Lung (tissue), 12 donors: ENCODE measurements around the gene PLA2R1. TPM values are rescaled to one million over a fixed set of nuclear protein-coding genes. Genes with fewer than 3 reads are reported as not detected.

Source experiments
- ATAC-seq: fragments of 200-7000 bp; cut with Tn5 transposase; one replicate; pipeline ENCODE4 v1.9.1; 2020; ENCODE audit warnings: moderate number of reproducible peaks; ENCODE audit not compliant: insufficient read depth, low FRiP score
- DNase-seq, 3 donors: peaks; one replicate each; pipeline ENCODE4 v3.0.0-alpha.2; 2013 to 2017
- H3K27ac ChIP-seq, 2 donors: one replicate each; pipeline ENCODE4 v1.5.1; 2013; ENCODE audit warnings: mild to moderate bottlenecking in 2 of 2, moderate library complexity in 2 of 2, control low read depth in 1 of 2, inconsistent platforms in 1 of 2, low read depth in 1 of 2, low read length in 1 of 2
- H3K27me3 ChIP-seq, 3 donors: one replicate each; pipeline ENCODE4 v1.5.1; 2013; ENCODE audit warnings: low read length in 2 of 3; ENCODE audit not compliant: control insufficient read depth in 3 of 3, insufficient read depth in 3 of 3
- H3K36me3 ChIP-seq, 4 donors: one replicate each; pipeline ENCODE4 v1.5.1; 2013; ENCODE audit warnings: low read length in 4 of 4, mild to moderate bottlenecking in 1 of 4, moderate library complexity in 1 of 4; ENCODE audit not compliant: control insufficient read depth in 4 of 4, insufficient read depth in 4 of 4
- H3K4me1 ChIP-seq, 5 donors: one replicate each; pipeline ENCODE4 v1.5.1; 2013; ENCODE audit warnings: low read length in 5 of 5, mild to moderate bottlenecking in 2 of 5, moderate library complexity in 1 of 5; ENCODE audit not compliant: control insufficient read depth in 5 of 5, insufficient read depth in 5 of 5
- H3K4me3 ChIP-seq: one replicate; pipeline ENCODE4 v1.5.1; 2013; ENCODE audit warnings: mild to moderate bottlenecking, control low read depth, moderate library complexity
- H3K9ac ChIP-seq, 2 donors: one replicate each; pipeline ENCODE4 v1.5.1; 2013; ENCODE audit warnings: low read length in 2 of 2, control low read depth in 1 of 2; ENCODE audit not compliant: insufficient read depth in 1 of 2
- H3K9me3 ChIP-seq, 4 donors: one replicate each; pipeline ENCODE4 v1.5.1; 2013; ENCODE audit warnings: low read length in 3 of 4, mild to moderate bottlenecking in 1 of 4, moderate library complexity in 1 of 4; ENCODE audit not compliant: control insufficient read depth in 4 of 4, insufficient read depth in 3 of 4
- WGBS, 2 donors: extraction: QIAGEN DNeasy Blood & Tissue Kit; methylation state at CpG; one replicate each; pipeline ENCODE4 v1.1.7; 2013; 5-methylcytosine and 5-hydroxymethylcytosine counted together
- polyA plus RNA-seq, 2 donors: library from polyadenylated mRNA; stranded (reverse); fragments of 200-250 nt; gene quantifications; one replicate each; pipeline ENCODE4 v1.2.1, GENCODE V29; 2013
- total RNA-seq, 2 donors: library from RNA; depleted of rRNA in 1 of 2; stranded (reverse); fragments of >200 nt in 1 of 2; gene quantifications; one replicate each; pipeline ENCODE4 v1.2.1, GENCODE V29; 2014 to 2021
- TF ChIP-seq, protein P1 (sequence below): IDR thresholded peaks from 2 replicates; pipeline ENCODE4 v1.5.1; 2012; ENCODE audit warnings: mild to moderate bottlenecking; ENCODE audit errors: control extremely low read depth, extremely low read depth
- donor health status: control.
- donor health status: control.
- donor health status: Bipolar disorder and iron deficiency.
- donor health status: healthy.
- donor health status: DM: yes; HTN: yes; CAD: no.

The PLA2R1 gene
- total and polyA plus RNA-seq, 4 donors: 0.79 to 13.5 (median 2.3) TPM

DNA sequence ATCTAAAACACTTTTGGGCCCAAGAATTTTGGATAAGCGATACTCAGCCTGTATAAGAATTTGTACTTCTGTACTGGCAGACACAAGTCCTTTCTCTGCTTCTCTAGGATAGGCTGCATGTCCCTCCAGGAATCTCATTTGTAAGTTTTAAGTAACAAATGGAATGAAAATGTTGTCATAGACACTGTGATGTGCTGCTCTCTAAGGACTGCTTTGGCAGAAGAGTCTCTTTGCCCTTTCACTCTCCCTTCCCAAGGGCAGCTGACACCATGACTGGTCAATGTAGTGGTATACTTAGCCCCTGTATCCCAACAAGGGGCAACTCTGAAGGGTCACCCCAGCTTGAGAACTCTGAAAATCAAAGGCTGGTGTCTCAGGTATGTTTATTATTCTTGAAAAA, 27.3 kb downstream of the PLA2R1 start:
- peaks cover 0 to 10% (median 0%) of the 10 kb centered on the region in 3 donors for H3K27me3 ChIP-seq
- WGBS, 2 donors: 97 to 99% methylated on average over 1 of the region's 1 CpG
- H3K9ac ChIP-seq: no peak overlapping the region
- no peak for DNase-seq
- no peak overlapping the region for H3K4me3 ChIP-seq
- H3K9me3 ChIP-seq: no peaks in the 10 kb centered on the region
- no peaks in the 10 kb centered on the region for H3K36me3 ChIP-seq
- no peak overlapping the region for H3K27ac ChIP-seq
- TF ChIP-seq, protein P1, sequence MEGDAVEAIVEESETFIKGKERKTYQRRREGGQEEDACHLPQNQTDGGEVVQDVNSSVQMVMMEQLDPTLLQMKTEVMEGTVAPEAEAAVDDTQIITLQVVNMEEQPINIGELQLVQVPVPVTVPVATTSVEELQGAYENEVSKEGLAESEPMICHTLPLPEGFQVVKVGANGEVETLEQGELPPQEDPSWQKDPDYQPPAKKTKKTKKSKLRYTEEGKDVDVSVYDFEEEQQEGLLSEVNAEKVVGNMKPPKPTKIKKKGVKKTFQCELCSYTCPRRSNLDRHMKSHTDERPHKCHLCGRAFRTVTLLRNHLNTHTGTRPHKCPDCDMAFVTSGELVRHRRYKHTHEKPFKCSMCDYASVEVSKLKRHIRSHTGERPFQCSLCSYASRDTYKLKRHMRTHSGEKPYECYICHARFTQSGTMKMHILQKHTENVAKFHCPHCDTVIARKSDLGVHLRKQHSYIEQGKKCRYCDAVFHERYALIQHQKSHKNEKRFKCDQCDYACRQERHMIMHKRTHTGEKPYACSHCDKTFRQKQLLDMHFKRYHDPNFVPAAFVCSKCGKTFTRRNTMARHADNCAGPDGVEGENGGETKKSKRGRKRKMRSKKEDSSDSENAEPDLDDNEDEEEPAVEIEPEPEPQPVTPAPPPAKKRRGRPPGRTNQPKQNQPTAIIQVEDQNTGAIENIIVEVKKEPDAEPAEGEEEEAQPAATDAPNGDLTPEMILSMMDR: no peak
- ATAC-seq: no peak
- H3K4me1 ChIP-seq: peaks cover 0 to 8% (median 3%) of the 10 kb centered on the region in 5 donors

- H3K36me3 ChIP-seq: no peaks in the 10 kb centered on the region
- no peak overlapping the region for H3K27ac ChIP-seq
- H3K9ac ChIP-seq: no peak overlapping the region
- ATAC-seq: no peak
- peaks cover 0 to 4% (median 0%) of the 10 kb centered on the region in 5 donors for H3K4me1 ChIP-seq
- TF ChIP-seq, protein P1: no peak
- WGBS, 2 donors: 89 to 95% methylated on average over 6 of the region's 6 CpGs
- DNase-seq: no peak
- H3K9me3 ChIP-seq: no peaks in the 10 kb centered on the region
- H3K4me3 ChIP-seq: no peak overlapping the region
- H3K27me3 ChIP-seq: peaks cover 0 to 10% (median 0%) of the 10 kb centered on the region in 3 donors
Observed at GRCh38 chr2:160034396-160034795, 28.0 kb downstream of the PLA2R1 start.

DNA sequence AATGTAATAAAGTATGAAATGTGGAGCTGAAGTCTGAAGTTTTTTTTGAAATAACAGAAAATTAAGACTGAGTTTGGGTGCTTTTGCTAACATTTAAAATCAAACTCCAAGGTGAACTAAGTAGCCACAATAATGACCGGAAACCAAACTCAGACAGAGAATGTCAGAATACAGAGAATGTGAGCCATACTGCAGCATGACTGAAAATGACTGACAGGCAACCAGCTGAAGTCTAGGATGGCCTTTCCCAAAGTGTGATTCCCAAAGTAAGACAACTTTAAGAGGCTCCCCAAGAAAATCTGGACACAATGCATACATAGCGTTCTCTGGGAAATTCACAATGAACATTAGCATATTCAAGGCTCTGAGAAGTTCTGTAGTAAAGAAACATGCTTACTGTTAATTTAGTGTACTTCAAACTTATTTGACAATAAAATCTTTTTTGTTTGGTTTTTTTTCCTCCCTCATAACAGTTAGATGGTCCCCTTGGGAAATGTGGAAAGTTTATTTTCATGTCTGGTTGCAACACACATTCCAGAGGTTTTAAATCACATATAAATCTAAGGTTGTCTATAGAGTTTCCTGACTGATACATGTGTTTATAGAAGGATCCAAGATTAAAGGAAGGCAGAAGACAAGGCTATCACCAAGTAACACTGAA, 28.6 kb downstream of the PLA2R1 start:
- TF ChIP-seq, protein P1: no peak
- Histone ChIP-seq H3K9me3 (no peaks in the 10 kb centered on the region), H3K4me1 (peaks cover 0 to 4% (median 0%) of the 10 kb centered on the region in 5 donors), H3K4me3 (no peak overlapping the region), H3K36me3 (no peaks in the 10 kb centered on the region), H3K9ac (no peak overlapping the region), H3K27me3 (peaks cover 0 to 10% (median 0%) of the 10 kb centered on the region in 3 donors), H3K27ac (no peak overlapping the region)
- no peak for ATAC-seq
- no peak for DNase-seq
- WGBS, 2 donors: 86 to 95% methylated on average over 2 of the region's 2 CpGs

GRCh38 chr2:160029270-160029628, 33.2 kb downstream of the PLA2R1 start:
- Histone ChIP-seq H3K4me3 (no peak overlapping the region), H3K9me3 (peaks cover 0 to 2% (median 0%) of the 10 kb centered on the region in 4 donors), H3K4me1 (peaks cover 0 to 12% (median 2%) of the 10 kb centered on the region in 5 donors), H3K36me3 (no peaks in the 10 kb centered on the region), H3K27me3 (no peaks in the 10 kb centered on the region), H3K9ac (no peak overlapping the region), H3K27ac (no peak overlapping the region)
- ATAC-seq (no peak), DNase-seq (no peak)
- TF ChIP-seq, protein P1: no peak
- WGBS, 2 donors: 71 to 100% methylated on average over 1 to 2 of the region's 2 CpGs
